ENCODE data around the gene IGFBP3.

DNA sequence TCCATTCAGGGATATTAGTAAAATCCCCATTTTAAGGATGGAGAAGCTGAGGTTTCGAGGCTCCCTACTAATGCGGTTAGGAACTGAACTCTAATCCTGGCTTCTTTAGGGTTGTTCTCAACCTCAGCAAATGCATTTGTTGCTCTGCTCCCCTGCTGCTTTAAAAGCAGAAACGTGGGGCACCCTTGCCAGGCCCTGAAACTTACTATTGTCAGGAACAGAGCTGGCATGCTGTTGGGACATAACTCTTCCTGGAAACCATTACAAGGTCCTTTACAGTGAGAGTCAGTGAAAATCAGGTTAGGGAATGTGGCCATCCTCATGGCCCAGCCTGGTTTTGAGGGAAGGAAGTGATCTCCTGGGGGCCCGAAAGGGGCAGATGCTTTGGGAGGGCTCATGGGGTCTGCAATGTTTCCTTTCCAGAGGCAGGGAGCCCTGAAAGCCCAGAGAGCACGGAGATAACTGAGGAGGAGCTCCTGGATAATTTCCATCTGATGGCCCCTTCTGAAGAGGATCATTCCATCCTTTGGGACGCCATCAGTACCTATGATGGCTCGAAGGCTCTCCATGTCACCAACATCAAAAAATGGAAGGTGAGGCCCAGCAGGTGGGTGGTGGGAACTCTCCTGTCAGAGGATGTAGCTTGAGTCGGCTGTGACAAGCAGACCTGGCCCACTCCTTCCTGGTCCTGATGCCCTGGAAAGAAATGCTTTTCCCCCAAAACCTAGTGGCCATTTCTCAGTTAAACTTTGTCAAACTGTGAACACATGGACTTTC lies 30.8 kb downstream of the IGFBP3 start:
- TF ChIP-seq, protein P1, sequence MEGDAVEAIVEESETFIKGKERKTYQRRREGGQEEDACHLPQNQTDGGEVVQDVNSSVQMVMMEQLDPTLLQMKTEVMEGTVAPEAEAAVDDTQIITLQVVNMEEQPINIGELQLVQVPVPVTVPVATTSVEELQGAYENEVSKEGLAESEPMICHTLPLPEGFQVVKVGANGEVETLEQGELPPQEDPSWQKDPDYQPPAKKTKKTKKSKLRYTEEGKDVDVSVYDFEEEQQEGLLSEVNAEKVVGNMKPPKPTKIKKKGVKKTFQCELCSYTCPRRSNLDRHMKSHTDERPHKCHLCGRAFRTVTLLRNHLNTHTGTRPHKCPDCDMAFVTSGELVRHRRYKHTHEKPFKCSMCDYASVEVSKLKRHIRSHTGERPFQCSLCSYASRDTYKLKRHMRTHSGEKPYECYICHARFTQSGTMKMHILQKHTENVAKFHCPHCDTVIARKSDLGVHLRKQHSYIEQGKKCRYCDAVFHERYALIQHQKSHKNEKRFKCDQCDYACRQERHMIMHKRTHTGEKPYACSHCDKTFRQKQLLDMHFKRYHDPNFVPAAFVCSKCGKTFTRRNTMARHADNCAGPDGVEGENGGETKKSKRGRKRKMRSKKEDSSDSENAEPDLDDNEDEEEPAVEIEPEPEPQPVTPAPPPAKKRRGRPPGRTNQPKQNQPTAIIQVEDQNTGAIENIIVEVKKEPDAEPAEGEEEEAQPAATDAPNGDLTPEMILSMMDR (IDR thresholded peaks at IDR 0.05), result no peak
- no peak for TF ChIP-seq POLR2A (IDR thresholded peaks at IDR 0.05)

Data from lower leg skin (tissue), 3 donors.